ENCODE data around the gene APBB2. TPM values are rescaled to one million over a fixed set of nuclear protein-coding genes. Genes with fewer than 3 reads are reported as not detected.

Gene APBB2
- total and polyA plus RNA-seq, 10 of the 15 experiments (the other 5 are each of a cell fraction or from before 2014, with no cell fraction given), result 2.7 to 24.6 (median 19.0) TPM

DNA sequence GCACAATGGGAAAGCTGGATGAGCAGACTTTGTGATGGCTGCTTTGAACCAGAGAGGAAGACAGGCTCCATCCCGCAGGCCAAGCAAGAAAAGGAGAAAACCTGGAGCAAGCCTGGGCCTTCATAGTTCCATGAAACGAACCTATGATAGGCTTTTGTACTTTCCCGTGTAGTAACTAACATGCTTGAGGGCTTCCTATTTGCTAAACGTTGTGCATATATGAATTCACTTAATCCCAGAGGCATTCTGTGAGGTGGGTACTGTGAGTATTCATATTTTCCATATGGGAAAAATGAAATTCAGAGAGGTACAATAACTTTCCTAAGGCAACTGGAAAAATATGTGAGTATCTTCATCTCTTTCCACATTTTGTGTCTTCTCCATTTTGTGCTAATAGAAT lies 13.6 kb upstream of the APBB2 start:
- no peaks in the 10 kb centered on the region for H3K79me2 ChIP-seq (ENCODE audit: control insufficient read depth, insufficient read depth, low read length)
- H3K4me3 ChIP-seq, result no peak overlapping the region
- H3K9me3 ChIP-seq (replicated peaks; ENCODE audit: control insufficient read depth, insufficient read depth, low read length), result no peaks in the 10 kb centered on the region
- TF ChIP-seq GATAD2B (conservative IDR thresholded peaks at IDR 0.05; ENCODE audit: low read depth) (no peak), RCOR1 (conservative IDR thresholded peaks at IDR 0.05; ENCODE audit: low read depth, low read length) (no peak), FOS (IDR thresholded peaks at IDR 0.05; ENCODE audit: borderline replicate concordance, extremely low read depth, insufficient read length) (no peak), CBX5 (IDR thresholded peaks at IDR 0.05; ENCODE audit: low read depth) (no peak), SP1 (IDR thresholded peaks at IDR 0.05; ENCODE audit: low read depth, low read length) (no peak), LARP7 (IDR thresholded peaks at IDR 0.05) (no peak), ZNF24 (IDR thresholded peaks at IDR 0.05) (no peak), BRCA1 (IDR thresholded peaks at IDR 0.05; ENCODE audit: low read depth, low read length) (no peak), TBL1XR1 (IDR thresholded peaks at IDR 0.05; ENCODE audit: low read depth, low read length) (no peak), CHD4 (IDR thresholded peaks at IDR 0.05) (no peak), EP300 (IDR thresholded peaks at IDR 0.05; ENCODE audit: borderline replicate concordance in 1 of 2, control insufficient read depth in 1 of 2, low read depth in 2 of 2, low read length in 2 of 2) (no peak), NRF1 (conservative IDR thresholded peaks at IDR 0.05; ENCODE audit: low read depth, low read length) (no peak)
- TF ChIP-seq, protein P1, sequence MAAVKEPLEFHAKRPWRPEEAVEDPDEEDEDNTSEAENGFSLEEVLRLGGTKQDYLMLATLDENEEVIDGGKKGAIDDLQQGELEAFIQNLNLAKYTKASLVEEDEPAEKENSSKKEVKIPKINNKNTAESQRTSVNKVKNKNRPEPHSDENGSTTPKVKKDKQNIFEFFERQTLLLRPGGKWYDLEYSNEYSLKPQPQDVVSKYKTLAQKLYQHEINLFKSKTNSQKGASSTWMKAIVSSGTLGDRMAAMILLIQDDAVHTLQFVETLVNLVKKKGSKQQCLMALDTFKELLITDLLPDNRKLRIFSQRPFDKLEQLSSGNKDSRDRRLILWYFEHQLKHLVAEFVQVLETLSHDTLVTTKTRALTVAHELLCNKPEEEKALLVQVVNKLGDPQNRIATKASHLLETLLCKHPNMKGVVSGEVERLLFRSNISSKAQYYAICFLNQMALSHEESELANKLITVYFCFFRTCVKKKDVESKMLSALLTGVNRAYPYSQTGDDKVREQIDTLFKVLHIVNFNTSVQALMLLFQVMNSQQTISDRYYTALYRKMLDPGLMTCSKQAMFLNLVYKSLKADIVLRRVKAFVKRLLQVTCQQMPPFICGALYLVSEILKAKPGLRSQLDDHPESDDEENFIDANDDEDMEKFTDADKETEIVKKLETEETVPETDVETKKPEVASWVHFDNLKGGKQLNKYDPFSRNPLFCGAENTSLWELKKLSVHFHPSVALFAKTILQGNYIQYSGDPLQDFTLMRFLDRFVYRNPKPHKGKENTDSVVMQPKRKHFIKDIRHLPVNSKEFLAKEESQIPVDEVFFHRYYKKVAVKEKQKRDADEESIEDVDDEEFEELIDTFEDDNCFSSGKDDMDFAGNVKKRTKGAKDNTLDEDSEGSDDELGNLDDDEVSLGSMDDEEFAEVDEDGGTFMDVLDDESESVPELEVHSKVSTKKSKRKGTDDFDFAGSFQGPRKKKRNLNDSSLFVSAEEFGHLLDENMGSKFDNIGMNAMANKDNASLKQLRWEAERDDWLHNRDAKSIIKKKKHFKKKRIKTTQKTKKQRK (IDR thresholded peaks at IDR 0.05; ENCODE audit: low read depth, low read length), result no peak
- TF ChIP-seq, protein P2, sequence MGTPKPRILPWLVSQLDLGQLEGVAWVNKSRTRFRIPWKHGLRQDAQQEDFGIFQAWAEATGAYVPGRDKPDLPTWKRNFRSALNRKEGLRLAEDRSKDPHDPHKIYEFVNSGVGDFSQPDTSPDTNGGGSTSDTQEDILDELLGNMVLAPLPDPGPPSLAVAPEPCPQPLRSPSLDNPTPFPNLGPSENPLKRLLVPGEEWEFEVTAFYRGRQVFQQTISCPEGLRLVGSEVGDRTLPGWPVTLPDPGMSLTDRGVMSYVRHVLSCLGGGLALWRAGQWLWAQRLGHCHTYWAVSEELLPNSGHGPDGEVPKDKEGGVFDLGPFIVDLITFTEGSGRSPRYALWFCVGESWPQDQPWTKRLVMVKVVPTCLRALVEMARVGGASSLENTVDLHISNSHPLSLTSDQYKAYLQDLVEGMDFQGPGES (IDR thresholded peaks at IDR 0.05), result no peak
- TF ChIP-seq, protein P3, sequence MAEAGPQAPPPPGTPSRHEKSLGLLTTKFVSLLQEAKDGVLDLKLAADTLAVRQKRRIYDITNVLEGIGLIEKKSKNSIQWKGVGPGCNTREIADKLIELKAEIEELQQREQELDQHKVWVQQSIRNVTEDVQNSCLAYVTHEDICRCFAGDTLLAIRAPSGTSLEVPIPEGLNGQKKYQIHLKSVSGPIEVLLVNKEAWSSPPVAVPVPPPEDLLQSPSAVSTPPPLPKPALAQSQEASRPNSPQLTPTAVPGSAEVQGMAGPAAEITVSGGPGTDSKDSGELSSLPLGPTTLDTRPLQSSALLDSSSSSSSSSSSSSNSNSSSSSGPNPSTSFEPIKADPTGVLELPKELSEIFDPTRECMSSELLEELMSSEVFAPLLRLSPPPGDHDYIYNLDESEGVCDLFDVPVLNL (IDR thresholded peaks at IDR 0.05; ENCODE audit: low read depth, low read length), result no peak
- intact Hi-C loops (cut with micrococcal nuclease; ENCODE audit: unreplicated experiment) (no loop called here), in situ Hi-C loops (cut with MboI) (no loop called here)
- CTCF ChIA-PET, result interaction anchor here (2.3 kb wide), 1 partner anchor 303 kb away, joined by 7 read pairs; no protein-coding TSS in a partner anchor
- H3K4me2 ChIP-seq (ENCODE audit: control insufficient read depth, insufficient read depth), result no peak overlapping the region
- FAIRE-seq (no peak), DNase-seq (ENCODE audit: low read depth, low spot score) (no peak), ATAC-seq (no peak)
- RAD21 ChIA-PET (ENCODE audit: unreplicated experiment), result no interaction called here
- no peak overlapping the region for H3K27ac ChIP-seq (ENCODE audit: control insufficient read depth, insufficient read depth)
- BruUV-seq (replicated peaks), result no TSS peak
- no peak overlapping the region for H3K9ac ChIP-seq (ENCODE audit: control insufficient read depth, insufficient read depth, low read length)
- 29% methylated on average over 4 of the region's 4 CpGs for WGBS (ENCODE audit: insufficient coverage, insufficient replicate concordance, low lambda C conversion rate, missing lambda C conversion rate)
- H3K36me3 ChIP-seq (ENCODE audit: control insufficient read depth in 2 of 2, insufficient read depth in 2 of 2, low read length in 1 of 2), result no peaks in the 10 kb centered on the region
- SMC1A ChIA-PET (ENCODE audit: uncharacterized antibody, unreplicated experiment), result interaction anchor here (2.7 kb wide), 1 partner anchor 251 kb away, joined by 9 read pairs; no protein-coding TSS in a partner anchor
- H3K4me1 ChIP-seq (ENCODE audit: control insufficient read depth, insufficient read depth, low read length), result no peaks in the 10 kb centered on the region
- POLR2A ChIA-PET, result no interaction called here
- no peaks in the 10 kb centered on the region for H3K27me3 ChIP-seq (replicated peaks in 1 of 2; ENCODE audit: control insufficient read depth in 2 of 2, insufficient read depth in 2 of 2, low read length in 1 of 2)
- no peak overlapping the region for H2AFZ ChIP-seq (ENCODE audit: control insufficient read depth, low read depth, low read length)
- no peaks in the 10 kb centered on the region for H4K20me1 ChIP-seq (ENCODE audit: control insufficient read depth, insufficient read depth)
